SU-DHL-6 (cell line): ENCODE data around the gene KIAA0825.

Experiments used
- H2AFZ ChIP-seq: fragments of 200-600 bp; sonication (generic); 2 replicates; pipeline ENCODE4 v1.6.1; 2014; ENCODE audit warnings: low read depth, mild to moderate bottlenecking, moderate library complexity, mixed read lengths, antibody characterized with exemption, low read length; ENCODE audit not compliant: severe bottlenecking
- H3F3A ChIP-seq: fragments of 200-600 bp; shearing (Covaris generic); 2 replicates; pipeline ENCODE4 v1.6.0; 2016; ENCODE audit warnings: antibody characterized with exemption, mild to moderate bottlenecking; ENCODE audit not compliant: insufficient read depth
- H3K27ac ChIP-seq: fragments of 200-600 bp; sonication (generic); 2 replicates; pipeline ENCODE4 v1.5.1; 2016; ENCODE audit warnings: low read depth, mild to moderate bottlenecking, low read length, moderate library complexity, mixed read lengths
- H3K27me3 ChIP-seq: fragments of 200-600 bp; sonication (generic), shearing (Covaris generic); 2 replicates; pipeline ENCODE4 v1.6.0; 2014; ENCODE audit warnings: mild to moderate bottlenecking, low read length
- H3K36me3 ChIP-seq: fragments of 200-600 bp; sonication (generic); 2 replicates; pipeline ENCODE4 v1.6.1; 2014; ENCODE audit warnings: mild to moderate bottlenecking, low read length, mixed read lengths
- H3K4me2 ChIP-seq: fragments of 300-600, 200-600 bp; shearing (Covaris generic), sonication (generic); 2 replicates; pipeline ENCODE4 v1.6.0; 2014; ENCODE audit warnings: low read length, low read depth, mild to moderate bottlenecking; ENCODE audit not compliant: poor library complexity, severe bottlenecking
- H3K4me3 ChIP-seq: fragments of 200-600 bp; sonication (generic); 2 replicates; pipeline ENCODE4 v1.5.1; 2014; ENCODE audit warnings: antibody characterized with exemption, low read length, mild to moderate bottlenecking, mixed read lengths; ENCODE audit not compliant: insufficient read depth, poor library complexity, severe bottlenecking
- H3K79me2 ChIP-seq: fragments of 200-600 bp; sonication (generic); 2 replicates; pipeline ENCODE4 v1.6.1; 2014; ENCODE audit warnings: mild to moderate bottlenecking, low read length, moderate library complexity; ENCODE audit not compliant: insufficient read depth
- H3K9ac ChIP-seq: fragments of 200-600 bp; sonication (generic); 2 replicates; pipeline ENCODE4 v1.7.0; 2014; ENCODE audit warnings: mild to moderate bottlenecking, low read length
- H3K9me2 ChIP-seq: fragments of 200-600 bp; sonication (generic); replicated peaks from 2 replicates; pipeline ENCODE4 v1.6.1; 2014; ENCODE audit warnings: low read length; ENCODE audit not compliant: insufficient read depth
- H3K9me3 ChIP-seq: fragments of 200-600 bp; sonication (generic); 2 replicates; pipeline ENCODE4 v1.6.1; 2014; ENCODE audit warnings: low read length, mixed read lengths; ENCODE audit not compliant: insufficient read depth
- H4K20me1 ChIP-seq: fragments of 200-600 bp; sonication (generic); 2 replicates; pipeline ENCODE4 v1.6.1; 2014; ENCODE audit warnings: low read depth, mild to moderate bottlenecking, antibody characterized with exemption, low read length, moderate library complexity, mixed read lengths
- CTCF ChIP-seq: fragments of 200-600 bp; sonication (generic); IDR thresholded peaks from one replicate; pipeline ENCODE4 v1.5.1; 2017; ENCODE audit warnings: antibody characterized with exemption, mild to moderate bottlenecking, low read length, moderate library complexity; ENCODE audit not compliant: insufficient read depth, poor library complexity, severe bottlenecking
- EZH2phosphoT487 ChIP-seq: fragments of 200-600 bp; sonication (generic), shearing (Covaris generic); conservative IDR thresholded peaks from 2 replicates; pipeline ENCODE4 v1.6.1; 2018; ENCODE audit warnings: mild to moderate bottlenecking, antibody characterized with exemption, low read length, moderate library complexity, mixed read lengths

KIAA0825 gene

GRCh38 chr5:94168151-94168550, 450.3 kb downstream of the KIAA0825 start:
- Histone ChIP-seq H3K9ac (no peak overlapping the region), H4K20me1 (no peaks in the 10 kb centered on the region), H3K9me2 (no peaks in the 10 kb centered on the region), H3K4me2 (no peak overlapping the region), H3K27ac (no peak overlapping the region), H3K79me2 (no peaks in the 10 kb centered on the region), H3K9me3 (no peaks in the 10 kb centered on the region), H3F3A (no peaks in the 10 kb centered on the region), H3K4me3 (no peak overlapping the region), H2AFZ (no peak overlapping the region), H3K36me3 (no peaks in the 10 kb centered on the region), H3K27me3 (no peaks in the 10 kb centered on the region)
- TF ChIP-seq EZH2phosphoT487: no peak
- TF ChIP-seq CTCF: no peak

GRCh38 chr5:94161801-94162200, 456.6 kb downstream of the KIAA0825 start:
- no peak overlapping the region for H3K27ac ChIP-seq
- H3K79me2 ChIP-seq: no peaks in the 10 kb centered on the region
- no peaks in the 10 kb centered on the region for H4K20me1 ChIP-seq
- H3K9me2 ChIP-seq: no peaks in the 10 kb centered on the region
- TF ChIP-seq EZH2phosphoT487: no peak
- no peak for TF ChIP-seq CTCF
- no peaks in the 10 kb centered on the region for H3K9me3 ChIP-seq
- no peak overlapping the region for H3K4me2 ChIP-seq
- H3K9ac ChIP-seq: no peak overlapping the region
- H2AFZ ChIP-seq: no peak overlapping the region
- no peaks in the 10 kb centered on the region for H3F3A ChIP-seq
- no peaks in the 10 kb centered on the region for H3K27me3 ChIP-seq
- no peak overlapping the region for H3K4me3 ChIP-seq
- no peaks in the 10 kb centered on the region for H3K36me3 ChIP-seq

GRCh38 chr5:94159144-94159543, 459.3 kb downstream of the KIAA0825 start:
- Histone ChIP-seq H3K36me3 (no peaks in the 10 kb centered on the region), H3K9me2 (no peaks in the 10 kb centered on the region), H3K79me2 (no peaks in the 10 kb centered on the region), H3K27ac (no peak overlapping the region), H2AFZ (no peak overlapping the region), H3K27me3 (no peaks in the 10 kb centered on the region), H3K9me3 (no peaks in the 10 kb centered on the region), H3K4me2 (no peak overlapping the region), H3K9ac (no peak overlapping the region), H3F3A (no peaks in the 10 kb centered on the region), H4K20me1 (no peaks in the 10 kb centered on the region), H3K4me3 (no peak overlapping the region)
- TF ChIP-seq CTCF: no peak
- no peak for TF ChIP-seq EZH2phosphoT487
